Loucy (cell line): ENCODE data around the gene PUSL1.

Experiments
- H2AFZ ChIP-seq: fragments of 200-600 bp; sonication (generic); 2 replicates; pipeline ENCODE4 v1.6.0; 2016; ENCODE audit warnings: antibody characterized with exemption, mild to moderate bottlenecking, low read length, moderate library complexity
- H3F3A ChIP-seq: fragments of 200-600 bp; 2 replicates; pipeline ENCODE4 v1.6.0; 2016; ENCODE audit warnings: antibody characterized with exemption, low read depth, mild to moderate bottlenecking
- H3K27me3 ChIP-seq: fragments of 200-600 bp; sonication (generic); 2 replicates; pipeline ENCODE4 v1.6.1; 2014; ENCODE audit warnings: low read length, mild to moderate bottlenecking; ENCODE audit not compliant: insufficient read depth, poor library complexity, severe bottlenecking
- H3K36me3 ChIP-seq: fragments of 200-600 bp; sonication (generic); 2 replicates; pipeline ENCODE4 v1.6.1; 2016; ENCODE audit warnings: low read length; ENCODE audit not compliant: insufficient read depth
- H3K4me1 ChIP-seq: fragments of 200-600 bp; sonication (generic); 2 replicates; pipeline ENCODE4 v1.5.1; 2014; ENCODE audit warnings: low read length, mild to moderate bottlenecking; ENCODE audit not compliant: insufficient read depth, poor library complexity, severe bottlenecking
- H3K4me2 ChIP-seq: fragments of 200-600 bp; sonication (generic); 2 replicates; pipeline ENCODE4 v1.6.0; 2014; ENCODE audit warnings: antibody characterized with exemption, low read length, low read depth, mild to moderate bottlenecking; ENCODE audit not compliant: poor library complexity, severe bottlenecking
- H3K4me3 ChIP-seq: fragments of 200-600 bp; sonication (generic); 2 replicates; pipeline ENCODE4 v1.5.1; 2014; ENCODE audit warnings: low read length, mild to moderate bottlenecking, mixed read lengths; ENCODE audit not compliant: poor library complexity, severe bottlenecking
- H3K79me2 ChIP-seq: fragments of 200-600 bp; sonication (generic); 2 replicates; pipeline ENCODE4 v1.6.1; 2014; ENCODE audit warnings: low read length; ENCODE audit not compliant: insufficient read depth
- H3K9ac ChIP-seq: fragments of 200-600 bp; sonication (generic); 2 replicates; pipeline ENCODE4 v1.6.0; 2014; ENCODE audit warnings: mild to moderate bottlenecking, low read depth, low read length, moderate library complexity; ENCODE audit not compliant: poor library complexity, severe bottlenecking
- H3K9me2 ChIP-seq: fragments of 200-600 bp; sonication (generic); replicated peaks from 2 replicates; pipeline ENCODE4 v1.6.1; 2016; ENCODE audit warnings: low read depth, low read length, mixed read lengths
- H3K9me3 ChIP-seq: fragments of 200-600 bp; sonication (generic); 2 replicates; pipeline ENCODE4 v1.6.1; 2014; ENCODE audit warnings: mild to moderate bottlenecking, antibody characterized with exemption, low read length, low read depth; ENCODE audit not compliant: insufficient read depth
- H4K20me1 ChIP-seq: fragments of 200-600 bp; sonication (generic); 2 replicates; pipeline ENCODE4 v1.6.0; 2014; ENCODE audit warnings: antibody characterized with exemption, low read length, mild to moderate bottlenecking; ENCODE audit not compliant: insufficient read depth, poor library complexity, severe bottlenecking
- CTCF ChIP-seq: fragments of 200-600 bp; sonication (generic); conservative IDR thresholded peaks from 2 replicates; pipeline ENCODE4 v1.5.1; 2014; ENCODE audit warnings: mild to moderate bottlenecking, antibody characterized with exemption, low read length
- EZH2phosphoT487 ChIP-seq: fragments of 200-600 bp; IDR thresholded peaks from 2 replicates; pipeline ENCODE4 v1.6.1; 2018; ENCODE audit warnings: antibody characterized with exemption, mild to moderate bottlenecking, moderate library complexity, borderline replicate concordance

The PUSL1 gene

GRCh38 chr1:1342061-1342562, 33.7 kb downstream of the PUSL1 start:
- peaks cover 9% of the 10 kb centered on the region for H4K20me1 ChIP-seq
- no peaks in the 10 kb centered on the region for H3K27me3 ChIP-seq
- peaks cover 5% of the 10 kb centered on the region for H3K4me1 ChIP-seq
- TF ChIP-seq EZH2phosphoT487 (no peak), CTCF (no peak)
- H3K9me3 ChIP-seq: no peaks in the 10 kb centered on the region
- no peaks in the 10 kb centered on the region; the same call in 1 of the 2 replicates for H3K36me3 ChIP-seq
- no peak overlapping the region for H3K9ac ChIP-seq
- no peak overlapping the region for H3K4me2 ChIP-seq
- peaks cover 13% of the 10 kb centered on the region; the same call in 1 of the 2 replicates for H3K79me2 ChIP-seq
- no peak overlapping the region for H2AFZ ChIP-seq
- H3K4me3 ChIP-seq: no peak overlapping the region
- no peaks in the 10 kb centered on the region for H3K9me2 ChIP-seq
- no peaks in the 10 kb centered on the region for H3F3A ChIP-seq

GRCh38 chr1:1342584-1343115, 34.3 kb downstream of the PUSL1 start:
- no peak overlapping the region for H3K4me2 ChIP-seq
- no peak for TF ChIP-seq CTCF
- no peak for TF ChIP-seq EZH2phosphoT487
- H3K36me3 ChIP-seq: no peaks in the 10 kb centered on the region; the same call in 1 of the 2 replicates
- no peak overlapping the region for H2AFZ ChIP-seq
- H3K4me1 ChIP-seq: peaks cover 10% of the 10 kb centered on the region
- H3K9ac ChIP-seq: no peak overlapping the region
- H3K9me3 ChIP-seq: no peaks in the 10 kb centered on the region
- no peaks in the 10 kb centered on the region for H3K27me3 ChIP-seq
- peaks cover 18% of the 10 kb centered on the region; the same call in 1 of the 2 replicates for H3K79me2 ChIP-seq
- H3F3A ChIP-seq: no peaks in the 10 kb centered on the region
- no peak overlapping the region for H3K4me3 ChIP-seq
- no peaks in the 10 kb centered on the region for H3K9me2 ChIP-seq
- H4K20me1 ChIP-seq: peaks cover 14% of the 10 kb centered on the region

- Histone ChIP-seq H3K4me3 (no peak overlapping the region), H3K9me3 (no peaks in the 10 kb centered on the region), H3K9me2 (no peaks in the 10 kb centered on the region), H2AFZ (no peak overlapping the region), H3K9ac (no peak overlapping the region), H3F3A (no peaks in the 10 kb centered on the region), H3K4me1 (peaks cover 18% of the 10 kb centered on the region), H3K79me2 (peaks cover 30% of the 10 kb centered on the region; the same call in 1 of the 2 replicates), H4K20me1 (peaks cover 20% of the 10 kb centered on the region), H3K4me2 (no peak overlapping the region), H3K27me3 (no peaks in the 10 kb centered on the region), H3K36me3 (no peaks in the 10 kb centered on the region; the same call in 1 of the 2 replicates)
- TF ChIP-seq EZH2phosphoT487: no peak
Measured at GRCh38 chr1:1343811-1344421, 35.5 kb downstream of the PUSL1 start.
